AG04450 (cell line): ENCODE results near the gene RPS14. TPM values are rescaled to one million over a fixed set of nuclear protein-coding genes. Genes with fewer than 3 reads are reported as not detected.
A peak's percentile ranks its signal among the peaks of the same experiment; 100 is the strongest.
"Not testable (repeated sequence)": the region's sequence is repeated elsewhere in the genome, so short reads cannot be mapped to it uniquely, and the experiment has no call there.

Source experiments
- CTCF ChIA-PET: fragments of 300-600, 350-600 bp; formaldehyde crosslinking; extraction: SDS; loops from one replicate; lab custom pipeline; 2022; ENCODE audit warnings: antibody characterized with exemption, inconsistent platforms; lab: Charles Lee
- POLR2A ChIA-PET: fragments of 350-600 bp; formaldehyde crosslinking; extraction: SDS; loops from one replicate; lab custom pipeline; 2021; ENCODE audit warnings: antibody characterized with exemption, inconsistent platforms; lab: Yijun Ruan, JAX
- DNase-seq: peaks from one replicate; pipeline ENCODE4 v3.0.0-alpha.2; 2011; ENCODE audit warnings: low read depth, low spot score
- H3K27ac ChIP-seq: one replicate; pipeline ENCODE4 v1.5.1; 2012; ENCODE audit warnings: low read depth, low read length, control low read depth
- H3K27me3 ChIP-seq: one replicate; pipeline ENCODE4 v1.6.0; 2012; ENCODE audit warnings: low read length; ENCODE audit not compliant: control insufficient read depth, insufficient read depth
- H3K4me3 ChIP-seq: 2 replicates; pipeline ENCODE4 v1.5.1; 2011; ENCODE audit warnings: mild to moderate bottlenecking, low read depth, low read length, control low read depth
- H3K9me3 ChIP-seq: 2 replicates; pipeline ENCODE4 v1.5.1; 2012; ENCODE audit warnings: low read length; ENCODE audit not compliant: control insufficient read depth, insufficient read depth
- polyA plus RNA-seq: library from polyadenylated mRNA; depleted of rRNA; stranded (reverse); fragments of >200 nt; gene quantifications from 2 replicates; pipeline ENCODE4 v1.2.3, GENCODE V29; 2011
- TF ChIP-seq, protein P1 (sequence below): IDR thresholded peaks from 2 replicates; pipeline ENCODE4 v1.5.1; 2011; ENCODE audit warnings: low read depth, low read length, control low read depth, inconsistent platforms

The RPS14 gene
- polyA plus RNA-seq, 1 experiment, result 3,620 TPM

DNA sequence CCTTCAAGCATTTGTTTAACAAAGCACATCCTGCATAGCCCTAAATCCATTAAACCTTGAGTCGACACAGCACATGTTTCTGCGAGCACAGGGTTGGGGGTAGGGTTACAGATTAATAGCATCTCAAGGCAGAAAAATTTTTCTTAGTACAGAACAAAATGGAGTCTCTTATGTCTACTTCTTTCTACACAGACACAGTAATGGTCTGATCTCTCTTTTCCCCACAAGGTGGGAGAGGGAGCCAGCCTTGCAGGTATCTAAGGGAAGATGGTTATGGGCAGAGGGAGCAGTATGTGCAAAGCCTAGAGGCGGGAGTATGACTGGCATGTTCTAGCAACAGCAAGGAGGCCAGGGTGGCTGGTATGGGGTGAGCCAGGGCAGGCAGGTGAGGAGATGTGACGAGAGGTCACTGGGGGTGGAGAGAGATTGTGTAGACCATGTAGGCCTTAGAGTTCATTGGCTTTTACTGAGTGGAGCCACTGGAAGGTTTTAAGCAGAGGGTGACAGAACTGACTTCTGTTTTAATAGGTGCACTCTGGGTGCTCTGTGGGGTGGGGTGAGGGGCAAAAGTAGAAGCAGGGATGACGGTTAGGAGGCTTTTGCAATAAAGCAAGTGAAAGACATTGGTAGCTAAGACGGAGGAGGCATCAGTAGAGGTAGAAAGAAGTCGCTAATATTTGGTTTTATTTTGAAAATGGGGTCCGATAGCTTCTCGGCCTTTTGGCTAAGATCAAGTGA, 5.1 kb upstream of the RPS14 start:
- POLR2A ChIA-PET, result no interaction called here
- TF ChIP-seq, protein P1, sequence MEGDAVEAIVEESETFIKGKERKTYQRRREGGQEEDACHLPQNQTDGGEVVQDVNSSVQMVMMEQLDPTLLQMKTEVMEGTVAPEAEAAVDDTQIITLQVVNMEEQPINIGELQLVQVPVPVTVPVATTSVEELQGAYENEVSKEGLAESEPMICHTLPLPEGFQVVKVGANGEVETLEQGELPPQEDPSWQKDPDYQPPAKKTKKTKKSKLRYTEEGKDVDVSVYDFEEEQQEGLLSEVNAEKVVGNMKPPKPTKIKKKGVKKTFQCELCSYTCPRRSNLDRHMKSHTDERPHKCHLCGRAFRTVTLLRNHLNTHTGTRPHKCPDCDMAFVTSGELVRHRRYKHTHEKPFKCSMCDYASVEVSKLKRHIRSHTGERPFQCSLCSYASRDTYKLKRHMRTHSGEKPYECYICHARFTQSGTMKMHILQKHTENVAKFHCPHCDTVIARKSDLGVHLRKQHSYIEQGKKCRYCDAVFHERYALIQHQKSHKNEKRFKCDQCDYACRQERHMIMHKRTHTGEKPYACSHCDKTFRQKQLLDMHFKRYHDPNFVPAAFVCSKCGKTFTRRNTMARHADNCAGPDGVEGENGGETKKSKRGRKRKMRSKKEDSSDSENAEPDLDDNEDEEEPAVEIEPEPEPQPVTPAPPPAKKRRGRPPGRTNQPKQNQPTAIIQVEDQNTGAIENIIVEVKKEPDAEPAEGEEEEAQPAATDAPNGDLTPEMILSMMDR, result no peak
- peaks cover 4% of the 10 kb centered on the region; the same call in 1 of the 2 replicates for H3K9me3 ChIP-seq
- no peaks in the 10 kb centered on the region for H3K27me3 ChIP-seq
- no peak for DNase-seq
- no peak overlapping the region for H3K27ac ChIP-seq
- H3K4me3 ChIP-seq, result no peak overlapping the region
- CTCF ChIA-PET, result interaction anchor here (0.7 to 3.3 kb wide), 3 partner anchors 69 to 106 kb away, joined by 3 to 10 read pairs (median 3); no protein-coding TSS in a partner anchor

DNA sequence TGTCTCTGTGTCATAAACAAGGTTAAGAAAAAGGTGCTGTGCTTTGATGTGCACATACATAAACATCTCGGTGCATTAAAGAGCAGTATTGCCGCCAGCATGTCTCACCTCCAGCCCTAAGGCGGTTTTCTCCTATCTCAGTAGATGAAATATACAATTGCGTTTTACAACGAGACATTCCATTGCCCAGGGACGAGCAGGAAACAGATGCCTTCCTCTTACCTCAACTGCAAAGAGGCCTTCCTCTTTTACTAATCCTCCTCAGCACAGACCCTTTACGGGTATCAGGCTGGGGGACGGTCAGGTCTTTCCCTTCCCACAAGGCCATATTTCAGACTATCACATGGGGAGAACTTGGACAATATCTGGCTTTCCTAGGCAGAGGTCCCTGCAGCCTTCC, 4.5 kb upstream of the RPS14 start:
- H3K9me3 ChIP-seq, H3K4me3 ChIP-seq, DNase-seq, H3K27me3 ChIP-seq, CTCF ChIA-PET, POLR2A ChIA-PET, H3K27ac ChIP-seq: not testable (repeated sequence)

DNA sequence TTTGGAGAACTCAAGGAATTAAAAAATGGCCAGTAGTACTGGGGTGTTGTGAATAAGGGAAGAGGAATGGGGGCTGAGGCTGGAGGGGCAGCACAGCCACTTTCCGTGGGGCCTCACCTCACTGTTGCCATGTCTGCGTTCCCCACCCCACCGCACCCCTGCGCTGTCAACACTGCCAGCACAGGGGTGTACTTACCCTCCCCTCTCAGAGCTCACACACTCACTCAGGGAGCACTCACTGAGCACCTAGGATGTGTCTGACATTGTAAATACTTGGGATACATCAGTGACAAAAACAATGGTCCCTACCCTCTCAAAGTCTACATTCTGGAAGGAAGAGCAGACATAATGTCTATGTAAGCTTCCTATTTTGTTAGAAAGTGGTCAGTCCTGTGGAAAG, 3.4 kb upstream of the RPS14 start:
- DNase-seq, result no peak

DNA sequence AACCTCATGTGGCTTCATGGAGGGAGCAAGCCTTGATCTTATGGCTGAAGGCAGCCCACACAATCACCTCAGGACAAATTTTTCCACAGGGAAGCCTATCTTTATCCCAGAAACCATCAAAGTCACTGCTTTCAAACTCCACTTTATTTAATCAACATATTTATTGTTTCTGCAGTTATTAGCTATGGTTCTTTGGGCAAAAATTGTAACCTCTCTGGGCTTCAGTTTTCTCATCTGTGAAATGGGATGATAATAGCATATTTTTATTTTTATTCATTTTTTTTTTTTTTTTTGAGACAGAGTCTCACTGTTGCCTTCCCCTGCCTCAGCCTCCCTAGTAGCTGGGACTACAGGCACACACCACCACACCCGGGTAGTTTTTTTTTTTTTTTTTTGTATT, 2.1 kb upstream of the RPS14 start:
- H3K27me3 ChIP-seq, result no peaks in the 10 kb centered on the region
- peaks cover 8% of the 10 kb centered on the region; the same call in 1 of the 2 replicates for H3K9me3 ChIP-seq
- CTCF ChIA-PET, result interaction anchor here (0.6 to 0.9 kb wide), 4 partner anchors 9 to 355 kb away, joined by 3 to 7 read pairs (median 4); no protein-coding TSS in a partner anchor
- no peak for DNase-seq
- TF ChIP-seq, protein P1, result no peak
- POLR2A ChIA-PET, result interaction anchor here (0.7 kb wide), 1 partner anchor 166 kb away, joined by 4 read pairs; no protein-coding TSS in a partner anchor
- H3K27ac ChIP-seq, result no peak overlapping the region
- no peak overlapping the region for H3K4me3 ChIP-seq

More for the DNA sequence above, 3.4 kb upstream of the RPS14 start:
- CTCF ChIA-PET, result no interaction called here
- TF ChIP-seq, protein P1, result no peak
- Histone ChIP-seq H3K9me3 (peaks cover 8% of the 10 kb centered on the region; the same call in 1 of the 2 replicates), H3K4me3 (no peak overlapping the region), H3K27me3 (no peaks in the 10 kb centered on the region), H3K27ac (no peak overlapping the region)
- POLR2A ChIA-PET, result no interaction called here

DNA sequence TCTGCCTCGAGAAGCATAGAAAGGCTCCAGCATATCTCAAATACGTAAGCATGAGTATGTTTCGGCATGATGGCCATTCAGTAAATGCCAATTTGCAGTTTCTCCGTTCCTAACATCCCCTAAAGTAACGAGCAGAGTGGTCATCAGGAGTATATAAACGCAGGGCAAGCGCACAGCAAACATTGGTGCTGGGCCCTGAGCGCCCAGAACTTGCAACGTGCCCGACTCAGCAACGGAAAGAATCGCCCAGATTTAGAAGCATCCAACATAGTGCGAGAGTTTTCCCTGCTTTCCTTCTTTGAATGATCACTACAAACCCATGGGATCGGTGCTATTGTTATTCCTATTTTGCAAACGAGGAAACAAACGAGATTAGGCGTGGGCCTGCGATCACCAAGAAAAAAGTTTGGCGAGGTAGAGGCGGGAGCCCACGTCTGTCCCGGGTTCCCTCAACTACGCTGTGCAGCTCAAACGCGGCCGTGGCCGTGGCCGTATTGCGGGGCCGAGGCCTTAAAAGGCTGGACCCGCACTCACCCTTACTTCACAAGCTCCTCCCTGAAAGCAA, 505 bp downstream of the RPS14 start:
- POLR2A ChIA-PET, result interaction anchor here (0.6 to 1.6 kb wide), 9 partner anchors 10 to 316 kb away, joined by 3 to 7 read pairs (median 3); no protein-coding TSS in a partner anchor
- DNase-seq, result no peak

More for the DNA sequence above, 505 bp downstream of the RPS14 start:
- Histone ChIP-seq H3K27ac (peak overlapping the region; percentile 94), H3K4me3 (peak overlapping the region; percentile 97), H3K9me3 (peaks cover 8% of the 10 kb centered on the region; the same call in 1 of the 2 replicates), H3K27me3 (no peaks in the 10 kb centered on the region)
- CTCF ChIA-PET, result interaction anchor here (0.9 to 2.0 kb wide), 5 partner anchors 9 to 251 kb away, joined by 3 to 19 read pairs (median 3); no protein-coding TSS in a partner anchor
- TF ChIP-seq, protein P1, result no peak
